ENCODE data around the gene ATP13A4. TPM values are rescaled to one million over a fixed set of nuclear protein-coding genes. Genes with fewer than 3 reads are reported as not detected.

ATP13A4 gene
- total and polyA plus RNA-seq, 2 of the 8 experiments (the other 6 are each of a cell fraction or from before 2014, with no cell fraction given): 0.12 TPM; not detected in 1

DNA sequence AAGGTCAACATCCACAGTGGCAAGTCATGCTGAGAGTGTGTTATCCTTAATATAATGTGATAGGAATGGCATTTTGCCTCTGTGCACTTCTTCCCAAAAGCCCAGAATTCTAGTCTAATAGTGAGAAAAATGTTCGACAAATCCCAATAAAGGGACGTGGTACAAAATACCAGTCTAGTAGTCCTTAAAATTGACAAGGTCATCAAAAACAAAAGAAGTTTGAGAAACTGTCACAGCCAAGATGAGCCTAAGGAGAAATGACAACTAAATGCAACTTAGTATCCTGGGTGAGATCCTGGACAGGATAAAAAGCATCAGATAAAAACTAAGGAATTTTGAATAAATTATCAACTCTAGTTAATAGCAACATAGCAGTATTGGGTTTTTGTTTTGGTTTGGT is 14.4 kb upstream of the ATP13A4 start (continued):
- TF ChIP-seq TBP (IDR thresholded peaks at IDR 0.05; ENCODE audit: low read depth, low read length) (no peak), EGR1 (IDR thresholded peaks at IDR 0.05; ENCODE audit: borderline replicate concordance, low read depth, low read length) (no peak)
